Activated CD4-positive, alpha-beta T cell treated with anti-CD3 and anti-CD28 coated beads for 4 hours (primary cell): ENCODE measurements around the gene DPP4.
A peak's percentile ranks its signal among the peaks of the same experiment; 100 is the strongest.

Experiments
- DNase-seq, 2 donors: peaks; one replicate each; pipeline ENCODE4 v3.0.0-alpha.2; 2020

The DPP4 gene

DNA sequence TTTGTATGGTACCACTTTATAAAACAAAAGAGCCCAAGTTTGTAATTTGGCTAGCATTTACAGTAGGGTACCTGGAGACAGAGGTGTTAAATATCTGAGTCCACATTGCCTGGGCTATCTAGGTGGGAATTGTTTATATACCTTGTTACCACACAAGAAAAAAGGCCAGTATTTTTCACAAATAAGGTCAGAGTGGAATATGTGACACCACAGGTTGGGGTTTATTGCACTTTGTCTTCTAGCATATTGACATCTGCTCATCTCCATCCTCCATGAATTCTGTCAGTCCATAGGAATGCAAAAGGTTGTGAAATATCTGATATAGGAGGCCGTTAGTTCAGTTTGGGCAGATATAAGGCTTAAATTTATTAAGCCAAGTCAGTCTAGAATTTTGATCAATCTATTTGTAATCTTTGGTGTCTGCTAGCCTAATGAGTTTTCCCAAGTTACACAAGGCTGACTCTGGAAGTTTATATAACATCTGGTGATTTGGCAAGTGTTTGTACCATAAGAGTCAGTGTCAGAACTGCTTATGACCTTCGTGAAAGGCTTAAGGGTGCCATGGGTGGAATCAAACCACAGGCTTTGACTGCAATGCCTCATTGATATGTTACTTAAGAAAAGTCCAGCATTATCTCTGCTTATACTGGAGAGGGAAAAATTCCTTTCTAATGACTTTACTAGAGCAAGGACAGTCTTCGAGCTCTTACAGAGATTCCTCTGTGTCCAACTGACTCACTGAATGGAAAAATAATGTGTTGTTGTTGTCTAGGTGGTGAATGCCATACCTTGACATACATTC is 11.3 kb upstream of the DPP4 start:
- no peak for DNase-seq

DNA sequence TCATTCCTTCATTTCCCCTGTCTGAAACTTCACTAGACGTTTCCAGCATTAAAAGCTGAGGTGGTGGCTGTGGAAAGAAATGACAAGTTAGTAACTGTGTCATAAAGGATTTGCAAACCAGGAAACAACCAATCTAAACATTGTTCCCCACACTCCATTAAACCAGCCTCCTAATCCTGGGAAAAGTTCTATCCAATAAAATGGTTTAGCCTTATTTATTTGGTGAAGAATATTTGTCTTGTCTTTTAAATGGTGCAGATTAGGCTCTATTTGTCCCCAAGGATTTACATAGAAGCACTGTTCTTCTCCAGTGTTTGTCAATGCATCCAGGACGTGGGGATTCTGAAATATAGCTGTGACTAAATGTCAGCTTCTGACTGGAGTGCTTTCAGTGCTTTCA is 10.5 kb upstream of the DPP4 start:
- DNase-seq, result no peak

DNA sequence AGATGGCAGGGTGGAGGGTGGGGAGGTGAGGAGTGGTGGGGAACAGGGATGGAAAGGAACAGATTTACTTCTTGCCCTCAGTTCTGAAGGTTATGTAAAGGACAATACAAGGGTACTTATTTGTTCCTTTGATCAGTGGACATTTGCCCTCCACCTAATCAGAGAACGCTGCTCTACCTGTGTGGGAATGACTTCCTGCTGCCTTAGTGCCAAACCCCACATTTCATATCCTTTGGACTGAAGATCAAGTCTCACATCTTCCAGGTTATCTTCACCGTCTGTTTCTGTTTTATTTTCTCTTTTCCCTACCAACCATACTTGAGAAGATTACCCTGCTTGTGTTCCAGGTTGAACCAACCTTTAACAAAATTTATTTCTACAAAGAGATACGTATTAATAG is 8.7 kb upstream of the DPP4 start:
- DNase-seq, result no peak

DNA sequence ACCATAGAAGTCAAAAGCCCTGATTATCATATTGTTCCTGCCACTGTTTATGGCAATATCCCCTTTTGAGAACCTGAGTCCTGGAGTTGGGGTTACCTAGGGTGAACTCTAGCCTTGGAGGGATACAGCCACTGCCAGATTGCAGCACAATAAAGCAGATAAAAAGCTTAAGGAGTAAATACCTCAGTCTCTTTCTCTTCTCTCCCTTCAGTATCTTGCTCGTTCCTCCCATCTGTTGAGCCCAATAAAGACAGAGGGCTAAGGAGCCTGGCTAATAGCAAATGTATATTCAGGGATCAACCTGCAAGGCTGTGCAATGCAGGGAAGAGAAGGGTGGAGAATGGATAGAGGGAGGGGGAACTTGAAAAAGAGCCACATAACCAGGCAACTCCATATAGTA is 8.0 kb upstream of the DPP4 start:
- DNase-seq, result no peak

DNA sequence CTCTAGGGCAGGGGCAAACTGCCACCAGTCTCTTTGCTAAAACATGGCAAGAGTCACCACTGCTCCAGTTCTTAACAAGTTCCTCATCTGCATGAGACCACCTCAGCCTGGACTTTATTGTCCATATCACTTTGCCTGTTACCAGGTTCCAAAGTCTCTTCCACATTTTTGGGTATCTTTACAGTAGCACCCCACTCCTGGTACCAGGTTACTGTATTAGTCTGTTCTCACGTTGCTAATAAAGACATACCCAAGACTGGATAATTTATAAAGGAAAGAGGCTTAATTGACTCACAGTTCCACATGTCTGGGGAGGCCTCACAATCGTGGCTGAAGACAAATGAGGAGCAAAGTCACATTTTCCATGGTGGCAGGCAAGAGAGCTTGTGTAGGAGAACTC is 5.5 kb upstream of the DPP4 start:
- DNase-seq, result no peak

DNA sequence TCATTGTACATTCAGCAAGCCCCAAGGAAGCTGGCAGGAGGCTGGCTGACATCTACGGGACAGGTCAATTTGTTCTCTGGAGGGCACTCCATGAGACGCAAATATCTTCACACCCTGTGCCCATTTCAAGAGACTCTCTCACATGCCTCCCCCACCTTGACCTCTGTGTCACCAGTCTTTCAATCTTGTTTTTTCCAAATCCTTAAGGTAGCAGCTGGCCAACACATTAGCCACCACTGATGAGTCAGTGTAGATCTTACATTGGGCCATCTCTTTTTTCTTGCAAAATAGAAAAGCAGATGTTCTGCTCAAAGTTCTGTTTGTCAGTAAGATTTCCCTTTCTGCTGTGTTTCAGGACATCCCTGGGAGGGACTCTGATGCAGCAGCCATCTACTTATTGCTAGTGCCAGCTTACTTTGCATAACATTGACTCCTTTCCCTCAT is 1.7 kb upstream of the DPP4 start:
- no peak for DNase-seq

DNA sequence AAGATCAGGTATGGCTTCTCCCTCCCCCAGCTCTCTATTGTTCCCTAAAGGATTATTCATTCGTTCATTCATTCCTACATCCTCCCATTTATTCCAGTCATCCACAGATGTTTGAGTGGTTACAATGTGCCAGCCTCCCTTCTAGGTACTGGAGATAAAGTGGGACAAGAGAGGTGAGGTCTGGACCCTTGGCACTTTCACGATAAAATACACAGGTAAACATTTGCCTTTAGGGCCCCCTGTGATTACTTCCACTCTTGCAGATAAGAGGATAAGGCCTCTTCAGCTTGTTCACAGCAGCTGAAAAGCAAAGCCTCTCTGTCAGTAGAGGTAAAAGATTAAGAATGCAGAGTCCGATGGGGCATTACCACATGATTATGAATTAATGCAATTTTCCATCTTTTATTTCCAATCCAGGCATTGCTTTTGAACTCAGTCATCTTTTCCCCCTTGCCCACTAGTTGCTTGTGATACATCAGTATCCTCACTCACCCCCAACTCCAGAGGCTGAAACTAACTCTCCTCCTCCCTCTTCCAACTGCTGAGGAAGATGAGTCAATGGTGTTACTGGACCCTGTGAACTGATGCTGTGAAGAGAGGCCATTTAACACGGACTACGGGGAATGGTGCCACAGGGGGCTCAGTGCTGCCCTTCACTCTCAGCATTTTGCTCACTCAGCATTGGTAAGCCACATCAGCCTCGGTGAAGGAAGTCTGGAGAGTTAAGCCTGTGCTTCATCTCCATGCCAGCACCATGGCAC is 1.1 kb upstream of the DPP4 start:
- DNase-seq, result no peak

DNA sequence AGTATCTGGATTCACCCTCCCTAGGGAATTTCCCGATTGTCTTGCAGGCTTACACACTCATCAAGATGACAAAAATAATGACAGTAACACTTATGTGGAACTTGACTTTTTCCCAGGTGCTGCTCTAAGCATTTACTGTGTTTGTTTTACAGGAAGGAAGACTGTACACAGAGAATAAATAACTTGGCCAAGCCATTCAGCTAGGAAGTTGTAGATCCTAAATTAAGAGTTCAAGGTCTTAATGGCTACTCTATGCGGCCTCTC is 549 bp upstream of the DPP4 start:
- no peak for DNase-seq

DNA sequence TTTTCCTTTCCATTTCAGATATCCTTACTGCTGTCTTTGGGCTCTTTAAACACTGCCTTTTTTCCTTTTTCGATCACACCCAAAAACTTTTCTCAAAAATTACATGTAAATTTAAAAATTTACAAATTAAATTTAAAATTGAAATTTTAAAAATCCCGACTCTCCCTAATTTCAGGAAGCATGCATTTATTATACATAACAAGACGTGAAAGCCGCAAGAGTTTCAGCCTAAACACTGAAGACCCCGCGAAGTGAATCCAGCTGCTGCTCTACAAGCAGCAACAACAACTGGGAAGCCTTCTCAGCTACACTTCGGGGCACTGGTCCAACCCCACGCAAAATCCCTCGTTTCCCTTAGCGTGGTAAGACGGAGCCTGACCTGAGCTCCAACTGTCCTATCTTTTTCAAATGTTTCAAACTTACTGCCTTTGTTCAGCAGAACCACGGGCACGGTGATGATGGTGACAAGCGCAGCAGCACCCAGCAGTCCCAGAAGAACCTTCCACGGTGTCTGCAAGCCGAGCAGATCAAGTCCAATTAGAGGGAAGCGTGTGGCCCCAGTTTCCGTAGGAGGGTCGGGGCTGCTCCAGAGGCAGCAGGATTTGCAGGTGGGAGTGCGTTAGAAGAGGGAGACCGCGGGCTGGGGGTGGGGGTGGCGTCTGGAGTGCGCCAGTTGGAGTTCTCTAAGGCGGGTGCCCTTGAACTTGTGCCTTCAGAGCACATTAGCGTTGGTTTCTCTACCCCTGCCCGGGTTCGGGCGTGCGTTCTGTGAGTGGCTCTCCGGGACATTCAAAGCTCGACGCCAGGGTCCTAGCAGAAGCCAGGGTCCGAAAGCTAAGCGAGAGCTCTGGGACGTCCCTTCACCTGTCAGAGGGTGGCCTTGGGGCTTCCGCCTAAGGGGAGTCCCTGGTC is 783 bp downstream of the DPP4 start:
- DNase-seq, result peak in 1 of 2 donors; percentile 22

DNA sequence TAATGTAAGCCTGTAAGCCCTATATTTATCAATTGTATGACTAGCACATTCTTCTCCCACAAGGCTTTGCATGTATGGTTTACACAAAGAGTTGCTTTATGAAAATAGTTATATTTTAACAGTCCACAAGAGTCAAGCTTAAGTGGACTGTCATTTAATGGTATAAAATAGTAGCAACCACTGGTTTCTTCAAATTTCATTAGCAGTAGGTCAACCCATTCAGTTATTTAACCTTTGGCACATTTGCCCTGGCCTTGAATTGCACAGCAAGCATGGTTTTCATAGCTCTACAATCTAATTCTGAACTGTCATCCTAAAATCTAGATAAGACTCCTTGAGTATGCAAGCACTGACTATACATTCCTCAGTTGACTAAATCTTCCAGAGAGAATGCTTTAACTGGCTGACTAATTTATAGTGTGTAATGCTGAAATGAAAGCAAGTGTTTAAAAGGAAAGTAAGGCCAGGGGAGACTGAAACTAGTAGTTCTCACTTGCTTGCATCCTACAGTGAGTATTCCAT is 1.8 kb downstream of the DPP4 start:
- no peak for DNase-seq

DNA sequence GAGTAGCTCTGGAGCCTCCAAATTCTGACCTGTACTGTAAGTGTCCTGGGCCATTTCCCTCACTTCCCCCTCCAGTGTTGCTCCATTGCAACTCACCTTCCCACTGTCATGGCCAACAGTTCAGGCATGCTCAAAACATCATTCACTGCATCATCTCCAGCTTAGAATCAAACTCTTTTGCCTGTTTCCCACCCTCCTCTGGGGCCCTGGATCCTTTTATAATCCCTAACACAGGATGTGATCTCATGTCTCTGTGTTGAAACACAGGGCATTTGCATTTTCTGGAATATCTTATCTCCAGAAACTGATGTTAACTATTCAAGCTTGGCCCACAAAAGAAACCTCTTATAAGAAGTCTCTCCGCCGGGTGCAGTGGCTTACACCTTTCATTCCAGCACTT is 3.0 kb downstream of the DPP4 start:
- no peak for DNase-seq

DNA sequence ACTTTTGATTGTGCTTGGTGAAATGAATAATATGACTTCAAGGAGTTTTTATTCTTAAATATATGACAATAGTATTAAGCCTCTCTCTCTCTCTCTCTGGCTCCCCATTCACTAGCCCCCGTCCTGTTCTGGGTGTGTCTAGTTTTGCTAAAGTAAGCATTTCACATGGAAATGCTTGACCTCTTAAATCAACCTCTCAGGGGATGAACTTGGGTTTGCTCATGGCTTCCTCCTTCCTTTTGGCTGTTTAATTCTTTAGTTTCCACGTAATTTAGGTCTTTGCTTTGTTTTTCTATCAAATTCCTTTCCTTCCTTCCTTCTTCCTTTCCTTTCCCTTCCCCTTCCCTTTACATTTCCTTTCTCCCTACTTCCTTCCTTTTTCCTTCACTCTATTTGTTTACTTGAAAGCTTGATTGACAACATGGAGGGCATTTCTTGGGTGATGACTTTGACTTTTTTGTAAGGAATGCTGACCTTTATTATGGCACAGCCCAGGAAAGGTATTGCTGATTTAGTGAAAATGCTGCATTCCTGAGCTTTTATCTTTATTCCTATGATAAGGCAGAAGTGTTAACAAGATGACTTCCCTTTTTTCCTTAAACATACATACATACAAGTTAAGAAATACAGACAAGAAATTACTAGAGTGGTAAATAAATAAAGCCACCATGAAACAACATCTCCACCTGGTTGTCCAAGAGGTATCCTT is 3.6 kb downstream of the DPP4 start:
- no peak for DNase-seq

DNA sequence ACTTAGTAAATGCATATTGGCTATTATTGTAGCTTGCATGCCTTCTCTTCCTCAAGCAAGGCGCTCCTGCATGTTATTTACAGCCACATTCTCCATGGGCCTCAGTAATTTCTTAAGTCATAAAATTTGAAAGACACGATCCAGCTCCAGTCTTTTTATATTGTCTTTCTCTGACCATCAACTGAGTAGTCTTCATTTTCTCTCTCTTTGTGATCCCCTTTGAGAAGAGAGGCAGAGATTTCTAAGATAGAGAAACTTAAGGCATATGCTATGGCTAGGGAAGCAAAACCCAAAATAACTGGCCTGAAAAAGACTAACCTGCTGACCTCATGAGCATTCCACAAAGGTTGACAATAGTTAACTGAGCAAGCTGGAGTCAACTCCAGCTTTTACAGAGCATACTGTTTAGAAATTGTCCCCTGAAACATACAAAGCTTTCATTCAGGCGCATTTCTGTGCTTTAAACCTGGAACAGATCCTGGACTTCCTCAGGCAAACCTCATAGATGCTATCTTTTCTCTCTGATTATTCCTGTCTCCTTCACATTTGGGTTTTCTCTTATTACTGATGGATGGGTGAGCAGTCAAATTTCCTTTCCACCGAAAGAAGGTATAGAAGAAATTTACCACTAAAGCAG is 4.6 kb downstream of the DPP4 start:
- no peak for DNase-seq

DNA sequence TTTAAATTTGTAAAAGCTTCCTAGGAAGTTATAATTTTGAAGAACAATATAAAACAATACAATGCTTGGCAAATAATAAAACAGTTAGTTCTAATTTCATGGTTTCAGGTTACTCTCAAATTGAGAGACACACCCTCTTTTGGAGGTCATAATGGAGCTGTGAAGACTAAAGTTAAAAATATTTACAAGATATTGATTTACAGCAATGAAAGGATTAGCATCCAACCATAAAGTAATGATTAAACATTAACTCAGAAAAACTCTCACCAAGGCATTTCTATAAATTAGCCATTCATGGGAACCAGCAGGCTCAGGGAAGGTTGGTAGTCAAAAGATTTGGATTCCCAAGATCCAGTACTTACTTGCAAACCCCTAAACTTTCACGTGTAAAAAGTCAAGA is 6.4 kb downstream of the DPP4 start:
- DNase-seq, result no peak

DNA sequence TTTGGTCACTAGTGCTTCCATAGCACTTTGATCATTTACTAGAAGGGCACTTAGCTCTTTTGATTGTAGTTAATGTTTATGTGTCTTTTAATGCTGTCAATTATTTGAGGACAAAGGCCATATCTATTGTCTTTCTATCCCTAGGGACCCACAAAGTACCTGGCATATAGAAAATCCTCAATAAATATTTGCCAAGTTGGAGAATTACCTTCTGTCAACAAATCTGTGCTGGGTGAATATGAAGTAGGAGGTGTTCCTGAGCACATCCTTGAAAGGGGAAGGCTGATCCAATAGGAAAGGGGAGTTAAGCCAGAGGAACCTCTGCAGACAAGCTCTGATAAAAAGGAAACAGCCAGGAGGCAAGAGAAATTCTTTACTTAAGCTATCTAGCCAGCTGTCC is 8.2 kb downstream of the DPP4 start:
- no peak for DNase-seq

DNA sequence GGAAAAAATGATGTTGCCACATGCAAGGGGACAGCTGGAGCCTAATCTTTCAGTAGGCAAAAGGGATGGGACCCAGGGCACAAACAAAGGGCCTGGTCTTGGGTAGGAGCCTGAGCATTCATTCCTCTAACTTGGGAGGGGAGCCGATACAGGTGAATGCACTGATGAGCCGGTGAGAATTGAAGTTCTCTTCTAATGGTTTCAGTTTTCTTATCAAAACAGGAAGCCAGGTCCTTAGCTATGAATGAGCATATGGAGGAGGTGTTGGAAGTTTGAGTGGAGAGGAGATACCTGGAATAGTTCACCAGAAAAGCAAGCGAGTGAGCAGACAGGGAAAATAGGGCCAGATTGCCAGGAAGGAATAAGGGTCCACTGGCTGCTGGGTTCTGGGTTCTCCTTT is 10.1 kb downstream of the DPP4 start:
- DNase-seq, result no peak

DNA sequence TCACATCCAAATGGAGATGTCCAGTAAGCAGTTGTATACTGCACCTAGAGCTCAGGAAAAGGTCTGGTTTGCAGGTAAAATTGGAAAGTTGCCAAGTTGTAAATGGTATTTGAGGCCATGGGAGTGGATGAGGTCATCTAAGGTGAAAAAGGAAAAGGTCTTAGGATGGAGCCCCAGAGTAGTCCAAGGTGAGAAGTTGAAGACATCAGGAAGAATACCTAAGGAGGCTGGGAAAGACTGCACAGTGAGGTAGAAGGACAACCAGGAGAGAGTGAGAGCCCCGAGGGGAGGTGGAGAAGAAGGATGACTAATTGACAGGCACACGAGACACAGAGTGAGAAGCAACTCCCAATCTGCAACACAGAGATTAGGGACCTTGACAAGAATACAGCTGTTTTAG is 10.7 kb downstream of the DPP4 start:
- no peak for DNase-seq

DNA sequence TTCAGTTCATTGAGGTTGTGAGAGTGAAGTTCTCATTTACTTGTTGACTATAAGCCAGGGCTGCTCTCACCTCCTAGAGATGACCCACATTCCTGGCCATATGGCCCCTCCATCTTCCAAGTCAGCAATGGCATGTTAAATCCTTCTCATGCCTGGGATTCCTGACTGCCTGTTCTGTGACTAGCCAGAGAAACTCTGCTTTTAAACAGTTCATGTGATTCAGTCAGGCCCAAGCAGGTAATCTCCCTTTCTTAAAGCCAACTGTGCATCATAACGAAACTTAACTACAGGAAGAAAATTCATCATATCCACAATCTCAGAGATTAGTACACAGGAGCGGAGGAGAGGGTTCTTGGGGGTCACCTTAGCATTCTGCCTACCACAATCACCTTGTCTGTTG is 11.5 kb downstream of the DPP4 start:
- DNase-seq, result no peak

DNA sequence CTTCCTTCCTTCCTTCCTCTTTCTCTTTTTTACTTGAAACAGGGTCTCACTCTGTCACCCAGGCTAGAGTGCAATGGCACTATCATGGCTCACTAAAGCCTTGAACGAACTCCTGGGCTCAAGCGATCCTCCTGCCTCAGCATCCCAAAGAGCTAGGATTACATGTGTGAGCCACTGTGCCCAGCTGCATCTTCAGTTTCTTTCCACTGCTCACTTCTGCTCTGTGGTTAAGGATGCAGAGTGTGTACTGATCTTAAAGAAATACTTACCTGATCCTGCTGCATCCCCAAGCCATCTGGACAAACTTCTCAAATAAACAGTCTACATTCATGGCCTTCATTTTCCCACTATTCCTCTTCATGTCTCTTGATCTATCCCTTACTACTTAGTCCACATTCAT is 13.0 kb downstream of the DPP4 start:
- DNase-seq, result no peak

DNA sequence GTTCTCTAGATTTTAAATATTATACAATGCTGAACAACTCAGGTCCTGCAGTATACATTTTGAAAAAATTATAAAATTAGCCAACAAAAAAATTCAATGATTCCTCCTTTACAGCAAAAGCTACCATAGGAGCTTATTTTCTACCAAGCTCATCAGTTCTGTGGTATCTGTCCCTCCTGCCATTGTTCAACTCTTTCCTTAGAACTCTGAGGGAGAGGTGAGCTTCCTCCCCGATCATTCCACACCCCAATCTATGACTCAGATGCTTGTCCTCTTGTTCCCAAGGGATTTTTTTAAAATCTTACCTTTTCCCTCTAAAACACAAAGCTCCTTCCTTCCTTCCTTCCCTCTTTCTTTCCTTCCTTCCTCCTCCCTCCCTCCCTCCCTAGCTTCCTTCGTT is 13.5 kb downstream of the DPP4 start:
- DNase-seq, result no peak

DNA sequence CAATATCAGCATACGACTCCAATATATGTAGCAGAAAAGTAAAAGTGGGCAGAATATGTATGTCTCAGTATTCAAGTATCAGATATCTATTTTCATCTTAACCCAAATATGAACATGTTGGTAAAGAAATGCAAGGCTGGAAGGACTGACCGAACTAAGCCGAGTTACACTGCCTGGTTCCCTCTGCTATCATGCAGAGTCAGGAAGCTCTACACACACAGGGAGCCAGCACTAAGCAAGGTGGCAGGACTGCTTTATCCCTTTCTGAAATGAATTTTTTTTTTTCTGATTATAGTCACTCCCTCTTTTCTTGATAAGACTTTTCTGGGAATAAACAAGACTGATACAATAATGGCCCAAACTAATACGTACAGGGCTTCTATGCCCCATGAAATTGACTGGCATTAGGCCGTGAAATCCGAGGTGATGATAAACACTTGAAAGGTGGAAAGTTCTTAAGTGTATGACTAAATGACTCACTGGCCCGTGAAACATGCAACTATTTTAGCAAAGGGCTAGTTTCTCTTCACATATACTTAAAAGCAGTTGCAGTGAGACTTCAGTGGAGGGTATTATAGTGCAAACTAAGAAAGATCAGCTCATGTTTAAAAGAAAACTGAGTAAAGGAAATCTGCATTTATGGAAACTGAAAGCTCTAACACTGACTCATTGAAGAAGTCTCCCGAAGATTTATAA is 14.9 kb downstream of the DPP4 start:
- DNase-seq, result peak; percentile 35 to 43

DNA sequence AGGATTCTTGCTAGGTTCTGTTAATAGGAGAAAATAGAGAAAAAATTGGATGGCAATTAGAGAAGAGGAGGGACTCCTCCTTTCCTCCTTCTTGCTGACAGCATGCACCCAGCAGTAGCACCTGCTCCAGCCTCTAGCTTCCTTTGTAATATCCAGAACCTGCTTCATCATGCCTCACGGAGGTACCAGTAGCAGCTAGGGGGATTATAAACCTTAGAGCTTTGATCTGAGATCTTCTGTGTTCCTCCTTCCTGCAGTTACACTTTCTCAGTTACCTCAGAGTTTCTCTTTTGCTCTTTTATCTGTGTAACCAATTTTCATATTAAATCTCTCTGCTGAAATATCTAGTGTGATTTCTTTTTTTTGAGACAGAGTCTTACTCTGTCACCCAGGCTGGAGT is 16.6 kb downstream of the DPP4 start:
- DNase-seq, result no peak
